GM12875 (cell line): Measurements from ENCODE around the gene ZNF710.

Experiments used
- H3K4me3 ChIP-seq: one replicate; pipeline ENCODE4 v1.5.1; 2011; ENCODE audit warnings: low read depth, low read length, control low read depth
- TF ChIP-seq, protein P1 (sequence below): IDR thresholded peaks from 2 replicates; pipeline ENCODE4 v1.5.1; 2011; ENCODE audit warnings: low read depth, mild to moderate bottlenecking, control low read depth, inconsistent platforms, low read length, moderate library complexity, borderline replicate concordance; ENCODE audit not compliant: insufficient read depth

ZNF710 gene

DNA sequence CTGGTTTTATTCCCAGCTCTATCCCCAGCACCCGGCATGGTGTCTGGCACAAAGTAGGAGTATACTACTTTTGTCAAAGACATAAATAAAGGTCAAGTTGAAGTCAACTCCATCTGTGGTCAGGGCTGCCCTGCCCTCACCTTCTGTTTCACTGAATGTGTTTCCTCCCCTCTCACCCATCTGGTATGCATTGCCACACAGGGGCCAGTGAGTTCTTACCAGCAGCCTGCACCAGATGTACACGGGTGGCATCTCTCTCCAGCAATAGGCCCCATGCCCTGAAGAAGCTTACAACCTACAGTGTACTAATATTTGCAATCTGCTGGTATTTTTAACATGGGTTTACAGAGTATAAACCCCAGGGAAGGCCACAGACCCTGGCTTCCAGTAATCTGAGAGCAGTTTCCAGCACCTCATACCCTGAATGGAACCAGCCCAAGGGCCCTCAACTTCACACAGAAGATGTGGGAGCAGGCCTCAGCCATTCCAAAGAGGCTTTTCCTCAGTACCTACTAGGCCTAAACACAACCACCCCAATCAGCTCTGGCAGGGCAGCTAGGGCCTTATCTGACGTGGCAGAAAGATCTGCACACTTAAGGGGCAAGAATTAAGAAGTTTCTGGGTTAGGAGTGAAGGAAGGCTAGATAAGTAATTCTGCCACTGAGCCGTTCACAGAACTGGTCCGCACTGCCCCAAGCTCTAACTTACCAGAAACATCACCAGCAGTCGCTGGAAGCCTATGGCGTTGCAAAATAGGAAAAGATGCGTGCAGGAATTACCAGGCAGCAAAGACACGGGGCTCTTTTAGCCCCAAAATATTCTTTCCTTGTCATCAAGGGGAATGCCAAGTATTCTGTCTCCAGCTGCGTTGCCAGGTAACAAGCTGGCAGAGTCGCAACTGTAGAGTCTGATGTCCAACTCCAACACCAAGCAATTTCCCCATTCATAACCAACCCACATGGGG is 99.0 kb downstream of the ZNF710 start:
- peak overlapping the region; percentile 93 for H3K4me3 ChIP-seq
- TF ChIP-seq, protein P1, sequence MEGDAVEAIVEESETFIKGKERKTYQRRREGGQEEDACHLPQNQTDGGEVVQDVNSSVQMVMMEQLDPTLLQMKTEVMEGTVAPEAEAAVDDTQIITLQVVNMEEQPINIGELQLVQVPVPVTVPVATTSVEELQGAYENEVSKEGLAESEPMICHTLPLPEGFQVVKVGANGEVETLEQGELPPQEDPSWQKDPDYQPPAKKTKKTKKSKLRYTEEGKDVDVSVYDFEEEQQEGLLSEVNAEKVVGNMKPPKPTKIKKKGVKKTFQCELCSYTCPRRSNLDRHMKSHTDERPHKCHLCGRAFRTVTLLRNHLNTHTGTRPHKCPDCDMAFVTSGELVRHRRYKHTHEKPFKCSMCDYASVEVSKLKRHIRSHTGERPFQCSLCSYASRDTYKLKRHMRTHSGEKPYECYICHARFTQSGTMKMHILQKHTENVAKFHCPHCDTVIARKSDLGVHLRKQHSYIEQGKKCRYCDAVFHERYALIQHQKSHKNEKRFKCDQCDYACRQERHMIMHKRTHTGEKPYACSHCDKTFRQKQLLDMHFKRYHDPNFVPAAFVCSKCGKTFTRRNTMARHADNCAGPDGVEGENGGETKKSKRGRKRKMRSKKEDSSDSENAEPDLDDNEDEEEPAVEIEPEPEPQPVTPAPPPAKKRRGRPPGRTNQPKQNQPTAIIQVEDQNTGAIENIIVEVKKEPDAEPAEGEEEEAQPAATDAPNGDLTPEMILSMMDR, result no peak

DNA sequence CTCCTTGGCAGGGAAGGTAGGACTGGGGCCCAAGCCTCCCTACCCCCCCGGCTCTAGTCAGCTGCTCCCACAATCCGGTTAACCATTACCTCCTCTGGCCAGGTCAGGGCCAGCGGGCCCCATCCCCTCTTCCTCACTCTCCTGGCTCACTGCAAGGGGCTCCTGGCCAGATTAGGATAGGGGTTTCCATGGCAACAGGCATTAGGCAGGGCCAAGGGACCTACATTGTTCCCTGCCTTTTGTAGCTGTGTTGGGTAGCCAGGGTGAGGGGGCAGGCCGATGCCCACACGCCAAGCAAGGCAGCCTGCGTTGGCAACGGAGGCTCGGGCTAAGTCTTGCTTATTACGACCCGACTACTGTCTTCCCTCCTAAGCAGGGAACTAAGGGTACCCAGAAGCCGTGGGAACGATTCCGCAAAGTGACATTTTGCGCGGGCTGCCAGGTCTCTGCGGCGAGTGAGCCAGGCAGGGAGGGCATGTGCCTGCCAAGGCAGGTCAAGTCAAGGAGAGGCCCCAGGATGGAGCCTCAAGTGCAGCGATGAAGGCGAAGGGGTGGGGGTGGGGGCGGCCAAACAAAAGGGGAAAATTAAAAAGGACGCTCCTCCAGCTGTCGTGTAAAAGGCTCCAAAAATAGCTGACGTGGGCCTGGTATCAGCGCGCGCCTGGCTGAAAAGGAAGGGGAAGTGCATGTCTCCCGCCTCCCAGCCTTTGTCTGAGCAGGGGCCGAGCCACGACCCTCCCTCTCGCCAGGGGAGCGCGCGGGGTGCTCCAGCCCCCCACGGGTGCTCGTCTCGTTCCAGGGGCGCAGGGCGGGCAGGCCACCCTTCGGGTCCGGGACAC is 100.2 kb downstream of the ZNF710 start:
- TF ChIP-seq, protein P1, result no peak
- peak overlapping the region; percentile 93 for H3K4me3 ChIP-seq

DNA sequence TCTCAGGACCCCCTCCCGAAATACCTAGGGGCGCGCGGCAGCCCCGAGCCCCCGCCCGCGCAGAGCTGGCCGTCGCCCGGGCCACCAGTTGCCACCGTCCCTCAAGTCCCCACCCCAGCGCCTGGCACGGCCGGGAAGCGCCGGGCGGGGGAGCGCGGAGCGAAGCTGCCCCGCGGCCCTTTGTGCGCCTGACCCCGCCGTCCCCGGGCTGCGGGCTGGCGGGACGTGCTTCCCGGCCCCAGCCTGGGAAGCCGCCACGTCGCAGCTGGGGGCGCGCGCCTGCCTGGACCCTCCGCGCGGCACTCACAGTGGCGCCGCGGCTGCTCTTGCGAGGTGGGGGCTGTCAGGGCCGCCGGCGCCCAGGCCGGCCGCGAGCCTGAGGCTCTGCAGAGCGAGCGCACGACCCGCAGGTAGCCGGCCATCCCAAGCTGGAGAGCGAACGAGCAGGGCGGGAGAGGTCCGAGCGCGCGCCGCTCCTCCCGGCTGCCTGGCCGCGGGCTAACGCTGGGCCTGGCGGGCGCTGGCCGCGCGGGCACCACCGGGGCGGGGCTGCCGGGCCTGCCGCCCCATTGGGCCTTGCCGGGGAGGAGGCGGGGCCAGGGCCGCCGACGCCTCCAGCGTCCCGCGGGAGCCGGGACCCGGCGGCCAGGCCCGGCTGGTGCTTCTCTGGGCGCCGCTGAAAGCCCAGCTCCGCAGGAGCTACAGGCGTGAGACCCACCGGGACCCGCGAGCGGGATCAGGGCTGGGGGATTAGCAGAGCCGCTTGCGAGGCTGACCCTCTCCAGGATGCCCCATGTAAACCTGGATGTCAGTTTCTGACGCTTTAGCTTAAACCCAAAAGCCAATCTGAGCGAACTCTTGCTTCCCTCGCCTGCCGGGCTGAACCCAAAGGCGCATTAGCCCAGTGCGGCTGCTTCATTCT is 101.1 kb downstream of the ZNF710 start, which contains the start of gene IDH2:
Gene IDH2 (minus strand): TSS at position 500 of the 922 bp plus-strand sequence. CDS start 78 bp downstream, at position 422.
- TF ChIP-seq, protein P1, result no peak
- H3K4me3 ChIP-seq, result peak within 1 kb of the TSS; percentile 93

DNA sequence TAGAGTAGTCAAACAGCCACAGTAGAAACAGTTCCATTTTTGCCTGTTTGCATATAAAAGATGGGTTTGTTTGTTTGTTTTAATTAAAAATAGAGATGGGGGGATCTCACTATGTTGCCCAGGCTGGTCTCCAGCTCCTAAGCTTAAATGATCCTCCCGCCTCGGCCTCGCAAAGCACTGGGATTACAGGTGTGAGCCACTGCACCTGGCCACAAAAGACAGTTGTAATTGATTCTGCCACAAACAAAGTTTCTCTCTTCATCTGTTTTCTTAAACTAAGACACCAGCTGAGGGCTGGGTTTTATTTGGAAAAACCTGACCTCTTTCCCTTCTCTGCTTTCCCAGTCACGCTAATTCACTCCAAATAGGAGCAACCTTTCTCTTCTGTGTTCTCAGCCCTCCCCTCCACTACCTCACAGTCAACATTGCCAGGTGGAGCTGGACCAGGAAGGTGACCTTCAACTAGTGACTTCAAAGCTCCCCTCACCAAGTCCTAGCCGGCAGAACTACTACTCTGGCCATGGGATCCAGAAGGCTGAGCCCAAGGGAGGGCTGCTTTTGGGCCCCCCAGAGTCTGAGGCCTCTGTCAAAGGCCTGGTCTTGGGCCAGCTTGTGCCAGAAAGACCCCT is 102.7 kb downstream of the ZNF710 start:
- H3K4me3 ChIP-seq, result no peak overlapping the region
- TF ChIP-seq, protein P1, result no peak

DNA sequence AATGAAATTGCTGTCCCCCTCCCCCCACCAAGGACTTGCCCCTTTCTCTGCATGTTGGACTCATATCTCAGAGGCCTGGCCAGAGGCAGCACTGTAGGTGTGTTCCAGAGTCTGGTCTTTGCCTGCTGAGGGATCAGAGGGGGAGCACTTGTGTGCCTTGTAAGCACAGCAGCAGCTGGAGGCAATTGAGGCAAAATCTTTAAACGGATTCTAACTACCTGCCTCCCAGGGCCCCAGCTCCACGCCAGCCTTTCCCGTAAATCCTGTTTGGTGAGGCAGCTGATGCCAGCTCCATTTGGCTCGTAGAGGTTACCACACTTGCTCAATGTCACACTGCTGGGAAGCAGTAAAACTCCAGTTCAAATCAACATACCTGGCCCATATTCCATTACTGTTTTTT is 103.4 kb downstream of the ZNF710 start:
- H3K4me3 ChIP-seq, result no peak overlapping the region
- TF ChIP-seq, protein P1, result no peak

DNA sequence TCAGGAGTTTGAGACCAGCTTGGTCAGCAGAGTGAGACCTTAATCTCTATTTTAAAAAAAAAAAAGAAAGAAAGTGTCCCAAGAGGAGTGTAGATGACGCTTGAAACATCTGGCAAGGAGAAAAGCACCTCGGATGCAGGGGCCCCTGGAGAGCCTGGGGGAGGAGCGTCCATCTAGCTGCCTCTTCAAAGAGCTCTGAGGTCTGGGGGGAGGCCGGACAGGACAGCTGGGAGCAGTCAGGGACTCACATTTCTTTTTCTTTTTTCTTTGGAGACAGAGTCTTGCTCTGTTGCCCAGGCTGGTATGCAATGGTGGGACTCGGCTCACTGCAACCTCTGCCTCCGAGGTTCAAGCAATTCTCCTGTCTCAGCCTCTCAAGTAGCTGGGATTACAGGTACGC is 104.4 kb downstream of the ZNF710 start:
- H3K4me3 ChIP-seq, result no peak overlapping the region
- TF ChIP-seq, protein P1, result no peak
